SK-N-SH (cell line): ENCODE data around the gene TEAD1. TPM values are rescaled to one million over a fixed set of nuclear protein-coding genes. Genes with fewer than 3 reads are reported as not detected.

Experiments used
- CTCF ChIA-PET: fragments of 300-600, 350-600 bp; formaldehyde crosslinking; extraction: SDS; loops from one replicate; lab custom pipeline; 2021; lab: Yijun Ruan, JAX
- POLR2A ChIA-PET: fragments of 350-600 bp; sonication (Branson Sonifier 250); formaldehyde crosslinking; extraction: SDS; loops from one replicate; lab custom pipeline; 2020; ENCODE audit warnings: antibody characterized with exemption, inconsistent platforms; lab: Yijun Ruan, JAX
- DNase-seq: peaks from one replicate; pipeline ENCODE4 v3.0.0; 2012
- H2AFZ ChIP-seq: fragments of 200-600 bp; sonication (generic); 2 replicates; pipeline ENCODE4 v1.8.1; 2016; ENCODE audit warnings: antibody characterized with exemption, mild to moderate bottlenecking, low read depth
- H3F3A ChIP-seq: fragments of 200-600 bp; sonication (generic); replicated peaks from 2 replicates; pipeline ENCODE3; 2016; ENCODE audit warnings: antibody characterized with exemption, mild to moderate bottlenecking; ENCODE audit not compliant: insufficient read depth
- H3K27ac ChIP-seq, 2 experiments: fragments of 200-500 bp in 1 of 2; fragments of 200-600 bp in 1 of 2; sonication (Bioruptor generic) in 1 of 2; sonication (generic), shearing (Covaris generic) in 1 of 2; 2 replicates each; pipeline versions ENCODE4 v1.5.1 to v1.6.1; 2014 to 2016; ENCODE audit warnings: low read depth in 2 of 2, inconsistent platforms in 1 of 2, low read length in 1 of 2, mild to moderate bottlenecking in 1 of 2, mixed read lengths in 1 of 2
- H3K27me3 ChIP-seq: fragments of 200-600 bp; sonication (generic), shearing (Covaris generic); 2 replicates; pipeline ENCODE4 v1.6.1; 2016; ENCODE audit warnings: mixed run types; ENCODE audit not compliant: insufficient read depth
- H3K36me3 ChIP-seq, 2 experiments: fragments of 200-500 bp in 1 of 2; fragments of 200-600 bp in 1 of 2; sonication (Bioruptor generic) in 1 of 2; sonication (generic) in 1 of 2; replicated peaks in 1 of 2; 2 replicates each; pipeline versions ENCODE3 to v1.5.1; 2014 to 2016; ENCODE audit warnings: low read length in 1 of 2, mild to moderate bottlenecking in 1 of 2; ENCODE audit not compliant: insufficient read depth in 2 of 2, control insufficient read depth in 1 of 2
- H3K4me1 ChIP-seq, 2 experiments: fragments of 200-500 bp in 1 of 2; fragments of 200-600 bp in 1 of 2; sonication (Bioruptor generic) in 1 of 2; sonication (generic), shearing (Covaris generic) in 1 of 2; 2 replicates each; pipeline versions ENCODE4 v1.5.1 to v1.6.1; 2014 to 2016; ENCODE audit warnings: low read depth in 1 of 2, low read length in 1 of 2, mixed run types in 1 of 2; ENCODE audit not compliant: insufficient read depth in 2 of 2, control insufficient read depth in 1 of 2
- H3K4me2 ChIP-seq: fragments of 200-600 bp; sonication (generic), shearing (Covaris generic); 2 replicates; pipeline ENCODE4 v1.6.1; 2017; ENCODE audit warnings: mixed run types
- H3K4me3 ChIP-seq, 2 experiments: fragments of 200-500 bp in 1 of 2; fragments of 200-600 bp in 1 of 2; sonication (Bioruptor generic) in 1 of 2; sonication (generic), shearing (Covaris generic) in 1 of 2; 2 replicates each; pipeline versions ENCODE4 v1.5.1 to v1.8.1; 2014 to 2016; ENCODE audit warnings: low read depth in 2 of 2, inconsistent platforms in 1 of 2, low read length in 1 of 2, mild to moderate bottlenecking in 1 of 2, mixed read lengths in 1 of 2, moderate library complexity in 1 of 2
- H3K79me2 ChIP-seq: fragments of 200-600 bp; sonication (generic); 2 replicates; pipeline ENCODE4 v1.8.1; 2017; ENCODE audit warnings: mild to moderate bottlenecking; ENCODE audit not compliant: insufficient read depth
- H3K9ac ChIP-seq: fragments of 200-600 bp; sonication (generic); 2 replicates; pipeline ENCODE4 v1.6.1; 2017; ENCODE audit warnings: mixed run types
- H3K9me2 ChIP-seq: fragments of 200-600 bp; sonication (generic); 2 replicates; pipeline ENCODE4 v1.6.1; 2017; ENCODE audit warnings: mixed run types
- H3K9me3 ChIP-seq: fragments of 200-600 bp; sonication (generic); 2 replicates; pipeline ENCODE4 v1.6.1; 2017; ENCODE audit warnings: mixed run types, mild to moderate bottlenecking, moderate library complexity
- H4K20me1 ChIP-seq: fragments of 200-600 bp; sonication (generic); 2 replicates; pipeline ENCODE4 v1.6.1; 2017; ENCODE audit warnings: mild to moderate bottlenecking, mixed run types; ENCODE audit not compliant: insufficient read depth
- ELF1 ChIP-seq: IDR thresholded peaks from 2 replicates; pipeline ENCODE4 v1.4.0; 2012
- FOSL2 ChIP-seq: IDR thresholded peaks from 2 replicates; pipeline ENCODE4 v1.4.0; 2012; ENCODE audit warnings: low read depth, mild to moderate bottlenecking, moderate library complexity, borderline replicate concordance
- FOXJ3 ChIP-seq: sonication (generic); formaldehyde crosslinking; IDR thresholded peaks from 2 replicates; pipeline ENCODE4 v1.5.1; 2020; ENCODE audit warnings: mild to moderate bottlenecking, missing genetic modification reagents
- GABPA ChIP-seq: IDR thresholded peaks from 2 replicates; pipeline ENCODE4 v1.4.0; 2012; ENCODE audit warnings: low read depth, mild to moderate bottlenecking
- NFIC ChIP-seq: IDR thresholded peaks from 2 replicates; pipeline ENCODE4 v1.4.0; 2012; ENCODE audit warnings: borderline replicate concordance
- POLR2AphosphoS5 ChIP-seq: IDR thresholded peaks from 2 replicates; pipeline ENCODE4 v1.6.1; 2012; ENCODE audit warnings: low read depth, low read length
- RCOR1 ChIP-seq: fragments of 150-350 bp; IDR thresholded peaks from 2 replicates; pipeline ENCODE4 v1.6.1; 2017; ENCODE audit warnings: antibody characterized with exemption, low read length
- RFX5 ChIP-seq: IDR thresholded peaks from 2 replicates; pipeline ENCODE4 v1.6.1; 2012; ENCODE audit warnings: mild to moderate bottlenecking, improper control_type of control experiment, low read length
- SMC3 ChIP-seq: IDR thresholded peaks from 2 replicates; pipeline ENCODE4 v1.6.1; 2012; ENCODE audit warnings: low read depth, low read length, improper control_type of control experiment
- TCF12 ChIP-seq: IDR thresholded peaks from 2 replicates; pipeline ENCODE4 v1.4.0; 2012
- WGBS: methylation state at CpG from one replicate; pipeline ENCODE4 v1.1.6; 2017; ENCODE audit warnings: low lambda C conversion rate; 5-methylcytosine and 5-hydroxymethylcytosine counted together
- polyA plus RNA-seq, 3 experiments: library from polyadenylated mRNA; depleted of rRNA; stranded (reverse); fragments of >200 nt; gene quantifications; 2 replicates each; pipeline ENCODE4 v1.2.3, GENCODE V29; 2012
- TF ChIP-seq, protein P1 (sequence below): IDR thresholded peaks from 2 replicates; pipeline ENCODE4 v1.4.0; 2012; ENCODE audit warnings: low read depth, borderline replicate concordance
- TF ChIP-seq, protein P2 (sequence below): IDR thresholded peaks from 2 replicates; pipeline ENCODE4 v1.6.1; 2012; ENCODE audit warnings: mild to moderate bottlenecking, low read depth, low read length, moderate library complexity

The TEAD1 gene
- polyA plus RNA-seq, 1 of the 3 experiments (the other 2 are of a cell fraction) = 31.2 TPM

DNA sequence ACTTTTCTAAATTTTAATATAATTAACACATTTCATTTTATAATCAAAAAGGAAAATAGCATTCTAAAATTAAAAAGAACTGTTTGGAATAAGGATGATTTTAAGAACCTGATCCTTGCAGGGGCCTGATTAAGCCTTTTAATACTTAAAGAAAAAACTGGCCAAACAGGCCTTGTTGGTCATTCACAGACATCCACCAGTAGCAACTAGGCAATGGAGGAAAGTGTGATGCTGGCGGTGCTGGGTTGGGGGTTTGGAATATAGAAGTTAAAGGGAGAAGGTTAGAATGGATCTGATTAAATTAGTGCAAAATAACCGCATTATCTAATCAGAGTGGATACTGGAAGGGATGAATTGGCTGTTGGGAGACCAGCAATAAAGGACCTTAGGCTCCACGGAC is 16.9 kb upstream of the TEAD1 start (continued):
- no peak for TF ChIP-seq SMC3
- TF ChIP-seq POLR2AphosphoS5 = no peak
- no peak for TF ChIP-seq GABPA
- TF ChIP-seq RFX5 = no peak

DNA sequence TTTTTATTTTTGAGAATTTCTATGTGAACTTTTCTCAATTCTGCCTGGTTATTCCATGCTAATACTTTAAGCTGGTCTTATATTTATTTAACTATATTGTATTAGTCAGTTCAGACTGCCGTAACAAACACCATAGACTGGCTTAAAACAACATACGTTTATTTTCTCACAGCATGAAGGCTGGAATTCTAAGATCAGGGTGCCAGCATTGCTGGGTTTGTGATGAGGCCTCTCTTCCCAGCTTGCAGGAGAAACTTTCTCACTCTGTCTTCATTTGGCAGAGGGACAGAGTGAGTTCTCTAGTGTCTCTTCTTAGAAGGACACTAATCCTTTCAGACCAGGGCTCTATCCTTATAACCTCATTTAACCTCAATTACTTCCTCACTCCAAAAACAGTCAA is 16.2 kb upstream of the TEAD1 start:
- Histone ChIP-seq H3K9me2 (no peaks in the 10 kb centered on the region), H3K4me2 (no peak overlapping the region), H3K27me3 (no peaks in the 10 kb centered on the region), H3F3A (peaks cover 2% of the 10 kb centered on the region), H3K4me1 (no peaks in the 10 kb centered on the region), H3K36me3 (peaks cover 0 to 7% of the 10 kb centered on the region in 2 experiments), H3K9ac (no peak overlapping the region), H3K9me3 (peaks cover 13% of the 10 kb centered on the region), H4K20me1 (no peaks in the 10 kb centered on the region), H2AFZ (no peak overlapping the region), H3K79me2 (no peaks in the 10 kb centered on the region), H3K4me3 (no peak overlapping the region), H3K27ac (no peak overlapping the region)
- ChIA-PET POLR2A (no interaction called here), CTCF (no interaction called here)
- 91% methylated on average over 2 of the region's 2 CpGs for WGBS
- no peak for DNase-seq
- TF ChIP-seq FOXJ3 (no peak), RCOR1 (no peak)

DNA sequence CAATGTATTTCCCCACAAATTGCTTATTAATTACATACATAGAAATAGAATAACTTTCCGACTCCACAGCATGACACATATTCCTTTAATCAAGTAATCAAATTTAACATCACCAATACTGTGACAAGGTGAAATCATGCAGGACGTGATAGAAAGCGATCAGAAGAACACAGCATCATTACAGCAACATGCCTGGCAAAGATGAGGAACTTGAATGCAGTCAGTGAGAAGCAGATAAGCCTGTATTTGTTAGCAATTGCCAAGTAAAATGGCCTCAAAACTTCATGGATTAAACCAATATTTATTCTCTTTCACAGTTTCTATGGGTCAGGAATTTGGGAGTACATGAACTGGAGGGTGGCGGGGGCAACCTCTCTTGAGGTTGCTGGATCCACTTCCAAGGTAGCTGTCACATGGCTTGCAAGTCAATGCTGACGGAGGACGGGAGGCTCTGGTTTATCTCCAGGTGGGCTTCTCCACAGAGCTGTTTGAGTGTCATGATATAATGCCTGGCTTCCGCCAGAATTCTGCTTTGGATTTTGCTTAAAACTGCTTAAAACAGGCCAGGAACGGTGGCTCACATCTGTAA is 12.0 kb upstream of the TEAD1 start:
- Histone ChIP-seq H3K4me1 (no peaks in the 10 kb centered on the region), H3K9ac (no peak overlapping the region), H4K20me1 (no peaks in the 10 kb centered on the region), H3K4me3 (no peak overlapping the region), H2AFZ (no peak overlapping the region), H3K9me2 (no peaks in the 10 kb centered on the region), H3K27ac (no peak overlapping the region), H3K9me3 (no peaks in the 10 kb centered on the region), H3K36me3 (no peaks in the 10 kb centered on the region), H3K79me2 (no peaks in the 10 kb centered on the region), H3K4me2 (no peak overlapping the region), H3K27me3 (no peaks in the 10 kb centered on the region), H3F3A (no peaks in the 10 kb centered on the region)
- ChIA-PET CTCF (no interaction called here), POLR2A (no interaction called here)
- TF ChIP-seq FOSL2 (no peak), NFIC (no peak), RFX5 (no peak), SMC3 (no peak), FOXJ3 (no peak), TCF12 (no peak), ELF1 (no peak)
- TF ChIP-seq, protein P1, sequence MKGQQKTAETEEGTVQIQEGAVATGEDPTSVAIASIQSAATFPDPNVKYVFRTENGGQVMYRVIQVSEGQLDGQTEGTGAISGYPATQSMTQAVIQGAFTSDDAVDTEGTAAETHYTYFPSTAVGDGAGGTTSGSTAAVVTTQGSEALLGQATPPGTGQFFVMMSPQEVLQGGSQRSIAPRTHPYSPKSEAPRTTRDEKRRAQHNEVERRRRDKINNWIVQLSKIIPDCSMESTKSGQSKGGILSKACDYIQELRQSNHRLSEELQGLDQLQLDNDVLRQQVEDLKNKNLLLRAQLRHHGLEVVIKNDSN = no peak
- TF ChIP-seq, protein P2, sequence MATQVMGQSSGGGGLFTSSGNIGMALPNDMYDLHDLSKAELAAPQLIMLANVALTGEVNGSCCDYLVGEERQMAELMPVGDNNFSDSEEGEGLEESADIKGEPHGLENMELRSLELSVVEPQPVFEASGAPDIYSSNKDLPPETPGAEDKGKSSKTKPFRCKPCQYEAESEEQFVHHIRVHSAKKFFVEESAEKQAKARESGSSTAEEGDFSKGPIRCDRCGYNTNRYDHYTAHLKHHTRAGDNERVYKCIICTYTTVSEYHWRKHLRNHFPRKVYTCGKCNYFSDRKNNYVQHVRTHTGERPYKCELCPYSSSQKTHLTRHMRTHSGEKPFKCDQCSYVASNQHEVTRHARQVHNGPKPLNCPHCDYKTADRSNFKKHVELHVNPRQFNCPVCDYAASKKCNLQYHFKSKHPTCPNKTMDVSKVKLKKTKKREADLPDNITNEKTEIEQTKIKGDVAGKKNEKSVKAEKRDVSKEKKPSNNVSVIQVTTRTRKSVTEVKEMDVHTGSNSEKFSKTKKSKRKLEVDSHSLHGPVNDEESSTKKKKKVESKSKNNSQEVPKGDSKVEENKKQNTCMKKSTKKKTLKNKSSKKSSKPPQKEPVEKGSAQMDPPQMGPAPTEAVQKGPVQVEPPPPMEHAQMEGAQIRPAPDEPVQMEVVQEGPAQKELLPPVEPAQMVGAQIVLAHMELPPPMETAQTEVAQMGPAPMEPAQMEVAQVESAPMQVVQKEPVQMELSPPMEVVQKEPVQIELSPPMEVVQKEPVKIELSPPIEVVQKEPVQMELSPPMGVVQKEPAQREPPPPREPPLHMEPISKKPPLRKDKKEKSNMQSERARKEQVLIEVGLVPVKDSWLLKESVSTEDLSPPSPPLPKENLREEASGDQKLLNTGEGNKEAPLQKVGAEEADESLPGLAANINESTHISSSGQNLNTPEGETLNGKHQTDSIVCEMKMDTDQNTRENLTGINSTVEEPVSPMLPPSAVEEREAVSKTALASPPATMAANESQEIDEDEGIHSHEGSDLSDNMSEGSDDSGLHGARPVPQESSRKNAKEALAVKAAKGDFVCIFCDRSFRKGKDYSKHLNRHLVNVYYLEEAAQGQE = no peak
- no peak for DNase-seq
- 90% methylated on average over 6 of the region's 8 CpGs for WGBS
